ENCODE data around the gene REPIN1.

DNA sequence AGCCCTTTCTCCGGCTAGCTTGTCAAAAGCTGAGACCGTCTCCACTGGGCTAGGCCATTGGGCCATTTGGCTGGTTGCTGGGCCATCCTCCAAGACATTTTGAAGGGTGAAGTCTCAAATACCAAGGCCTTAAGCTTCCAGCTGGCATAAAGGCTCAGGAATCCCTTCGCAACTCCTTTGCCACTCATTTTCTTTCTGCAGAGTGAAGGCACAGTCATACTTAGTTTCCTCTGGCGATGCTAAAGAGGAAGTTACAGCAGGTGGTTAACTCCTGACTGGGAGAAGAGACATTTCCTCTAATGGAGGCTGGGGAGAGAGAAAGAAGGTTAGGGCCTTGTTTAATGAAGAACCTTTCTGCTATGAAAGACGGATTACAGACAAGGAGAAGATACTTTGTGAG is 4.8 kb upstream of the REPIN1 start:
- TF ChIP-seq, protein P1, sequence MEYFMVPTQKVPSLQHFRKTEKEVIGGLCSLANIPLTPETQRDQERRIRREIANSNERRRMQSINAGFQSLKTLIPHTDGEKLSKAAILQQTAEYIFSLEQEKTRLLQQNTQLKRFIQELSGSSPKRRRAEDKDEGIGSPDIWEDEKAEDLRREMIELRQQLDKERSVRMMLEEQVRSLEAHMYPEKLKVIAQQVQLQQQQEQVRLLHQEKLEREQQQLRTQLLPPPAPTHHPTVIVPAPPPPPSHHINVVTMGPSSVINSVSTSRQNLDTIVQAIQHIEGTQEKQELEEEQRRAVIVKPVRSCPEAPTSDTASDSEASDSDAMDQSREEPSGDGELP (CRISPR knock-in tag; IDR thresholded peaks at IDR 0.05; ENCODE audit: borderline replicate concordance) = no peak
- TF ChIP-seq, protein P2, sequence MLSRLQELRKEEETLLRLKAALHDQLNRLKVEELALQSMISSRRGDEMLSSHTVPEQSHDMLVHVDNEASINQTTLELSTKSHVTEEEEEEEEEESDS (CRISPR knock-in tag; IDR thresholded peaks at IDR 0.05) = no peak
- TF ChIP-seq, protein P3, sequence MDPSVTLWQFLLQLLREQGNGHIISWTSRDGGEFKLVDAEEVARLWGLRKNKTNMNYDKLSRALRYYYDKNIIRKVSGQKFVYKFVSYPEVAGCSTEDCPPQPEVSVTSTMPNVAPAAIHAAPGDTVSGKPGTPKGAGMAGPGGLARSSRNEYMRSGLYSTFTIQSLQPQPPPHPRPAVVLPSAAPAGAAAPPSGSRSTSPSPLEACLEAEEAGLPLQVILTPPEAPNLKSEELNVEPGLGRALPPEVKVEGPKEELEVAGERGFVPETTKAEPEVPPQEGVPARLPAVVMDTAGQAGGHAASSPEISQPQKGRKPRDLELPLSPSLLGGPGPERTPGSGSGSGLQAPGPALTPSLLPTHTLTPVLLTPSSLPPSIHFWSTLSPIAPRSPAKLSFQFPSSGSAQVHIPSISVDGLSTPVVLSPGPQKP (CRISPR knock-in tag; IDR thresholded peaks at IDR 0.05) = no peak
- TF ChIP-seq, protein P4, sequence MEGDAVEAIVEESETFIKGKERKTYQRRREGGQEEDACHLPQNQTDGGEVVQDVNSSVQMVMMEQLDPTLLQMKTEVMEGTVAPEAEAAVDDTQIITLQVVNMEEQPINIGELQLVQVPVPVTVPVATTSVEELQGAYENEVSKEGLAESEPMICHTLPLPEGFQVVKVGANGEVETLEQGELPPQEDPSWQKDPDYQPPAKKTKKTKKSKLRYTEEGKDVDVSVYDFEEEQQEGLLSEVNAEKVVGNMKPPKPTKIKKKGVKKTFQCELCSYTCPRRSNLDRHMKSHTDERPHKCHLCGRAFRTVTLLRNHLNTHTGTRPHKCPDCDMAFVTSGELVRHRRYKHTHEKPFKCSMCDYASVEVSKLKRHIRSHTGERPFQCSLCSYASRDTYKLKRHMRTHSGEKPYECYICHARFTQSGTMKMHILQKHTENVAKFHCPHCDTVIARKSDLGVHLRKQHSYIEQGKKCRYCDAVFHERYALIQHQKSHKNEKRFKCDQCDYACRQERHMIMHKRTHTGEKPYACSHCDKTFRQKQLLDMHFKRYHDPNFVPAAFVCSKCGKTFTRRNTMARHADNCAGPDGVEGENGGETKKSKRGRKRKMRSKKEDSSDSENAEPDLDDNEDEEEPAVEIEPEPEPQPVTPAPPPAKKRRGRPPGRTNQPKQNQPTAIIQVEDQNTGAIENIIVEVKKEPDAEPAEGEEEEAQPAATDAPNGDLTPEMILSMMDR (IDR thresholded peaks at IDR 0.05 in 2 of 3, conservative IDR thresholded peaks at IDR 0.05 in 1 of 3; ENCODE audit: insufficient read depth in 2 of 3, low read depth in 1 of 3, low read length in 3 of 3) = no peak
- TF ChIP-seq CAMTA2 (CRISPR knock-in tag; conservative IDR thresholded peaks at IDR 0.05) (no peak), HOXB6 (CRISPR knock-in tag; IDR thresholded peaks at IDR 0.05; ENCODE audit: borderline replicate concordance) (no peak), SETDB1 (IDR thresholded peaks at IDR 0.05; ENCODE audit: low read length) (no peak)
- TF ChIP-seq, protein P5, sequence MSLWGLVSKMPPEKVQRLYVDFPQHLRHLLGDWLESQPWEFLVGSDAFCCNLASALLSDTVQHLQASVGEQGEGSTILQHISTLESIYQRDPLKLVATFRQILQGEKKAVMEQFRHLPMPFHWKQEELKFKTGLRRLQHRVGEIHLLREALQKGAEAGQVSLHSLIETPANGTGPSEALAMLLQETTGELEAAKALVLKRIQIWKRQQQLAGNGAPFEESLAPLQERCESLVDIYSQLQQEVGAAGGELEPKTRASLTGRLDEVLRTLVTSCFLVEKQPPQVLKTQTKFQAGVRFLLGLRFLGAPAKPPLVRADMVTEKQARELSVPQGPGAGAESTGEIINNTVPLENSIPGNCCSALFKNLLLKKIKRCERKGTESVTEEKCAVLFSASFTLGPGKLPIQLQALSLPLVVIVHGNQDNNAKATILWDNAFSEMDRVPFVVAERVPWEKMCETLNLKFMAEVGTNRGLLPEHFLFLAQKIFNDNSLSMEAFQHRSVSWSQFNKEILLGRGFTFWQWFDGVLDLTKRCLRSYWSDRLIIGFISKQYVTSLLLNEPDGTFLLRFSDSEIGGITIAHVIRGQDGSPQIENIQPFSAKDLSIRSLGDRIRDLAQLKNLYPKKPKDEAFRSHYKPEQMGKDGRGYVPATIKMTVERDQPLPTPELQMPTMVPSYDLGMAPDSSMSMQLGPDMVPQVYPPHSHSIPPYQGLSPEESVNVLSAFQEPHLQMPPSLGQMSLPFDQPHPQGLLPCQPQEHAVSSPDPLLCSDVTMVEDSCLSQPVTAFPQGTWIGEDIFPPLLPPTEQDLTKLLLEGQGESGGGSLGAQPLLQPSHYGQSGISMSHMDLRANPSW (CRISPR knock-in tag; IDR thresholded peaks at IDR 0.05) = no peak
- TF ChIP-seq, protein P6, sequence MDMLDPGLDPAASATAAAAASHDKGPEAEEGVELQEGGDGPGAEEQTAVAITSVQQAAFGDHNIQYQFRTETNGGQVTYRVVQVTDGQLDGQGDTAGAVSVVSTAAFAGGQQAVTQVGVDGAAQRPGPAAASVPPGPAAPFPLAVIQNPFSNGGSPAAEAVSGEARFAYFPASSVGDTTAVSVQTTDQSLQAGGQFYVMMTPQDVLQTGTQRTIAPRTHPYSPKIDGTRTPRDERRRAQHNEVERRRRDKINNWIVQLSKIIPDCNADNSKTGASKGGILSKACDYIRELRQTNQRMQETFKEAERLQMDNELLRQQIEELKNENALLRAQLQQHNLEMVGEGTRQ (CRISPR knock-in tag; IDR thresholded peaks at IDR 0.05) = no peak

All from K562 (cell line).